ENCODE results near the gene FAM193B. TPM values are rescaled to one million over a fixed set of nuclear protein-coding genes. Genes with fewer than 3 reads are reported as not detected.
"Not testable (repeated sequence)": the region's sequence is repeated elsewhere in the genome, so short reads cannot be mapped to it uniquely, and the experiment has no call there.

FAM193B gene
- total RNA-seq, 1 donor from 2014 or later = 29.5 TPM

DNA sequence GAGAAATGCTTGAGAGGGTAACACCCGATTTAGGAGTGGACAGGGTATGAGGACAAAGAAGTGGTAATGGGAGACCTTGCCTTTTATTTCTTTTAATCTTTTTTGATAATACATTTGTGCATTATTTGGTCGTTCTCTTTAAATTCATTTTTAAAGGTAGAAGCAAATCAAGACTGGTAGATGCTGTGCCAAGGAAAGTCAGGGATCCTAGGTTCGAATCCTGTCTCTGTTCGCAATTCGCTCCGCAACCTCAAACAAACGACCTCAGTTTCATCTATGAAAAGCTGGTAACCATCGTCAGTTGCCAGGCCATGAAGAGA is 37.3 kb upstream of the FAM193B start:
- DNase-seq (ENCODE audit: missing footprints) = no peak

DNA sequence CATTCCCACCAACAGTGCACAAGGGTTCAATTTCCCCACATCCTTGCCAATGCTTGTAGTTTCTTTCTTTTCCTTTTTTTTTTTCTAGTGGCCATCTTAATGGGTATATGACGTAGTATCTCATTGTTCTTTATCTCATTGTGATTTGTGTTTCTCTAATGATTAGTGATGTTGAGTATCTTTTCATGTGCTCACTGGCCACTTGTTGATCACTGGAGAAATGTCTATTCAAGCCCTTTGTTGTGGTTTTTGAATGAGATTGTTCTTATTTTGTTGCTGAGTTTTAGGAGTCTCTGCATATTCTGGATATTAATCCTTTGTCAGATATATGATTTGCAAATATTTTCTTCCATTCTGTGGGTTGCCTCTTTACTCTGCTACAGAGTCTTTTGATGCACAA is 36.0 kb upstream of the FAM193B start:
- DNase-seq (ENCODE audit: missing footprints) (no peak), ATAC-seq (no peak)
- intact Hi-C loops (cut with DNase I) = loop anchor here (5.0 kb wide), 1 partner anchor 33 kb away; no protein-coding TSS in a partner anchor

More for the DNA sequence above, 37.3 kb upstream of the FAM193B start:
- no peak for ATAC-seq
- intact Hi-C loops (cut with DNase I) = loop anchor here (1.0 to 5.0 kb wide), 2 partner anchors 9 to 34 kb away; partner anchors contain the start of gene B4GALT7

DNA sequence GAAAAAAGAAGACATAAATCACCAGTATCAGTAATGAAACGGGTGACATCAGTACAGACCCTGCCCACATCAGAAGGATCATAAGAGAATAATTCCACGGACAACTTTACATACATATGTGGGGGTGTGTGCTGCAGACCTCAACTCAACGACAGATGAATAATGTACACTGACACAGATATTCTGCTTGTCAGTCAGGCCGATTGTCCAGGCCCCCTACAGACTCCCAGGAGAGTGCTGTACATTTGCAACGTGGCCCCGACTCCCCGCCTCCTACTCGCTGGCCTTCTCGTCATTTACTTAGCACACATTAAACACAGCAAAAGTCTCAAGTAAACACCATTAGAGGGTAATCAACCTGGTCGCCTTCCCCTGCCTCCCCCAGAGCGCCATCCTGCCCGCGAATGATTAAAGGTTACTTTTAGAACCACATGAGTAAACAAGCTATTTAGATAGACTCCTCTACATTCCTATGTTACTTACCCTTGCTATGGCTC is 34.1 kb upstream of the FAM193B start:
- ATAC-seq (no peak), DNase-seq (ENCODE audit: missing footprints) (no peak)
- intact Hi-C loops (cut with DNase I) = no loop called here

DNA sequence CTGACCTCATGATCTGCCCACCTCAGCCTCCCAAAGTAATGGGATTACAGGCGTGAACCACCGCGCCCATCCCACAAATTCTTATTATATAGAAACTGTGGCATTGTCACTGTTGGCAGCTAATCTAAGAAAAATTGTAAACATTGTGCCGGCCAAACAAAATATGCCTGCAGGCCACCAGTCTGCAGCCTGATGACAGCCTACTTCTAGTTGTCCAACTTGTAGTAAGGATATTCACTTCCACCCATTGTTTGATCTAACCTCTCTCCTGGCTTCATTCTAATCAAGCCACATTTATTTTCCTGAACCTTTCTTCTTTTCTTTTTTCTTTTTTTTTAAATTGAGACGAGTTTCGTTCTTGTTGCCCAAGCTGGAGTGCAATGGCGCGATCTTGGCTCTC is 24.0 kb upstream of the FAM193B start:
- DNase-seq (ENCODE audit: missing footprints) (no peak), ATAC-seq (no peak)
- intact Hi-C loops (cut with DNase I) = no loop called here

DNA sequence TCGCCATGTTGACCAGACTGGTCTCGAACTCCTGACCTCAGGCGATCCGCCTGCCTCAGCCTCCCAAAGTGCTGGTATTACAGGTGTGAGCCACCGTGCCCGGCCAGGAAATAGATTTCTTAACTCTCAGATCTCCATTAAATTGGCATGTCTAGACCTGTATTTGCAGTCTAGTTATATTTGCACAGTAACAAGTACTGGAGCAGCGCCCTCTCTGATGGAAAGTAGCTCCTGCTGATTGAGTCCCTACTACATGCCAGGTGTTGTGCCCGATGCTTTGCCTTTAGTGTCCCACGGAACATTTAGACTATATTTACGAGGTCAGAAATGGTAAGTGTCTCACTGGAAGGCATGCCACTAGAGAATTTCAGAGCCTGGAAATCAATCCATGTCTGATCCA is 21.8 kb upstream of the FAM193B start:
- ATAC-seq (no peak), DNase-seq (ENCODE audit: missing footprints) (no peak)
- intact Hi-C loops (cut with DNase I) = no loop called here

DNA sequence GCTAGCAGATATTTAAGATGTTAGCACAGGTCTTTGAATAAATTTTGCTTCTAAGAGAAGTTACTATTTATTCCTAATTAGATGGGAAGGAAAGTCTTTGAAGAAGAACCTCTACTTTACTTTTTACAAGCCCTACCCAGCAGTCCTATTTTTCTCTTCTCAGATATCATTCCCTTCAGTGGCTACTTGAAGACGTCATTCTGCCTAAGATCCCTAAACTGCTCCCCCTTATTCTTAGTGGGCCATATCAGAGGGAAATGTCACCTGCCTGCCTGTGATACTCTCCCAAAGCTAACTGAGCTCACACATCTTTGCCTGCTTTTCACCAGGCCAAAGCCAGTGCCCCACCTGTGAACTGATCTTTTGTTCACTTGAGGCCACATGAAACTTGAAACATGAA is 21.1 kb upstream of the FAM193B start:
- DNase-seq (ENCODE audit: missing footprints) = no peak
- ATAC-seq = no peak
- intact Hi-C loops (cut with DNase I) = no loop called here

DNA sequence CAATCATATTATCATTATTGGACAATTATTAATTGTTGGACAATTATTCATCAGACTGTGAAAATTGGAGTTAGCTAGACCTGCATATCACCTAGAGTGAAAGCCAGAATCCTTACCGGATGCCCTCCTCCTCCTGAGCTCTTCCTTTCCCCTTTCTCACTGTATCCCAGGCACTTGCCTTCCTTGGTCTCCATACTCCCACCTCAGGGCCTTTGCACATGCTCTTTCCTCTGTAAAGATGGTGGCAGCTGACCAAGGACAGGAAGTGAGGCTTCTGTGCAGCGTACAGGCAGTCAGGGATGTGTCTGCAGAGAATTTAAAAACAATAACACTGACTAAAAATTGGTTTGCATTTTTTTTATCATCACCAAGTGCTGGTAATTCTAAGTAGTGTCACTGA is 15.5 kb upstream of the FAM193B start:
- no peak for ATAC-seq
- DNase-seq (ENCODE audit: missing footprints) = no peak
- intact Hi-C loops (cut with DNase I) = no loop called here

DNA sequence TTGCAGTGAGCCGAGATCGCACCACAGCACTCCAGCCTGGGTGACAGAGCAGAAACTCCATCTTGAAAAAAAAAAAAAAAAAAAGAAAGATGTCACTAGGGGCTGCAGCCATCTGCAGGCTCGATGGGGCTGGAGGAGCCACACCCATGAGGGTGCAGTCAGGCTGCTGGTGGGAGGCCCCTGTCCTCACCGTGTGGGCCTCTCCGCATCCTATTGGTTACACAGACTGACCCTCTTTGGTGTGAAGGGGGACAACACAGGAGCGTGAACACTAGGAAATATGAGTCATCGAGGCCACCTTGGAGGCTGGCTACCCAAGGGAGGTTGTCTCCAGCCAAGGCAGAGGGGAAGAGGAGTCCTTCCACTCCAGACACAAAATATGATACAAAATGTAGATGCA is 14.0 kb upstream of the FAM193B start:
- no peak for ATAC-seq
- intact Hi-C loops (cut with DNase I) = no loop called here

DNA sequence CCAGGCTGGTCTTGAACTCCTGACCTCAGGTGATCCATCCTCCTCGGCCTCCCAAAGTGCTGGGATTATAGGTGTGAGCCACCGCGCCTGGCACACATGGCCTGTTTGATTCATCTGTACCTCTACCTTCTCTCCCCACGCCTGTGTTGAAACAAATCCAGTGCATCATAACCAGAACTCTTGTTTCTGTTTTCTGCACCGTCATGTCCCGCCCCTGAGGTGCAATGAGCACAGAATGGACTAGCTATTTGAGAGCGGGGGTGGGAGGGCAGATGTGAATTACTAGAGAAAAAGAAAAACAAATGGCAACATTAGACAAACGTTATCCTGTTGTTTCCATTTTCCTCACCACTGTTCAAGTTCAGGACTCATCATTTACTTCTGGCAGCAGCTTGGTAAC is 10.7 kb upstream of the FAM193B start:
- intact Hi-C loops (cut with DNase I) = no loop called here
- DNase-seq (ENCODE audit: missing footprints) = no peak
- no peak for ATAC-seq

More for the DNA sequence above, 14.0 kb upstream of the FAM193B start:
- no peak for DNase-seq (ENCODE audit: missing footprints)

DNA sequence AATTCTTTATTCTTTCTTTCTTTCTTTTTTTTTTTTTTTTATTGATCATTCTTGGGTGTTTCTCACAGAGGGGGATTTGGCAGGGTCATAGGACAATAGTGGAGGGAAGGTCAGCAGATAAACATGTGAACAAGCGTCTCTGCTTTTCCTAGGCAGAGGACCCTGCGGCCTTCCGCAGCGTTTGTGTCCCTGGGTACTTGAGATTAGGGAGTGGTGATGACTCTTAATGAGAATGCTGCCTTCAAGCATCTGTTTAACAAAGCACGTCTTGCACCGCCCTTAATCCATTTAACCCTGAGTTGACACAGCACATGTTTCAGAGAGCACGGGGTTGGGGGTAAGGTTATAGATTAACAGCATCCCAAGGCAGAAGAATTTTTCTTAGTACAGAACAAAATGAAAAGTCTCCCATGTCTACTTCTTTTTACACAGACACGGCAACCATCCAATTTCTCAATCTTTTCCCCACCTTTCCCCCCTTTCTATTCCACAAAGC is 5.1 kb upstream of the FAM193B start:
- not testable (repeated sequence) for ATAC-seq; DNase-seq (ENCODE audit: missing footprints)
- intact Hi-C loops (cut with DNase I) = loop anchor here (5.0 kb wide), 1 partner anchor 33 kb away; the partner anchor contains the start of gene TMED9

DNA sequence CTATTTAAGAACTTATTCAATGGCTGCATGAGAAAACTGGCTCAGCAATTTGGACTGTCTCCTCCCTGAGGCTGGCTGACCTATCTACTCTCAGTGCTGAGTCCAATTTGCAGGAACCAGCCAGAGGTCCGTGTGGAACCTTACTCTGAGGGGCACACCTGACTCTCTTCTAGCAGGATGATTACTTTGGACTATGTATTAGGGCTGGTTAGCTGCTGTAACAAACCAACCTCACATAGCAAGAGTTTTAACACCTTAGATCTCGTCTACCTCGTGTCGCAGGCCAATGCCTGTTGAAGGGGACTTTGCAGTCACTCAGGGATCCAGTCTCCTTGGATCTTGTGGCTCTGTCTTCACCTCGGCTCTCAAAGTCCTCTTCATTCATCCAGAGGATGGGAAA is 3.4 kb upstream of the FAM193B start:
- intact Hi-C loops (cut with DNase I) = loop anchor here (5.0 kb wide), 1 partner anchor 35 kb away; the partner anchor contains the start of gene TMED9
- no peak for ATAC-seq

DNA sequence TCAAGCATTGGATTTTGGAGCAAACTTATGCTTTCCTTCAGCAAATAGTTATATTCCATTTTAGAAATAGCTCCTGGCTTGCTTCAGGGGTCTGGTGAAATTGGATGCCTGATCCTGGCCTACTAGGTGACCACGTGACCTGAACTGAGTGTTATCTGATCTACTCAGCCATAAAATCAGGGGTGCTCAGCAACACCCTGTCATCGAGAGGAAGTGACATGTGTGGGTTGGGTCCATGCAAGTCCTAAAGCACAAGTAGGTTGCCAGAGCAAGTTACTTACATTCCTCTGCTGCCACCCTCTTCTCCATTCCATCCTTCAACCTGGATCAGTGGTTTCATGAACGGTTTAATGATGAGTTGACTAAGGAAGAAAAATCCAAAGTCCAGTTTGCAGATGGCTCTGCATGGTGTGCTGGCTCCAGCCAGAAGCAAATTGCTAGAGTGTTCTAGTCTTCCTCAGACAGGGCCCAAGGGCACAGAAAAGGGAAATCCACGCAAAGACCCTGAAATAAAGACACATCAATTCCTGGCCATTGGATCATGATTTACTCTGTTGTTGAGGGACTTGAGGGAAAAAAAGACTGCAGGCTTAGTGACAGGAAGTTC is 2.8 kb upstream of the FAM193B start:
- ATAC-seq (no peak), DNase-seq (ENCODE audit: missing footprints) (no peak)
- intact Hi-C loops (cut with DNase I) = loop anchor here (5.0 kb wide), 1 partner anchor 35 kb away; the partner anchor contains the start of gene TMED9

More for the DNA sequence above, 3.4 kb upstream of the FAM193B start:
- no peak for DNase-seq (ENCODE audit: missing footprints)

DNA sequence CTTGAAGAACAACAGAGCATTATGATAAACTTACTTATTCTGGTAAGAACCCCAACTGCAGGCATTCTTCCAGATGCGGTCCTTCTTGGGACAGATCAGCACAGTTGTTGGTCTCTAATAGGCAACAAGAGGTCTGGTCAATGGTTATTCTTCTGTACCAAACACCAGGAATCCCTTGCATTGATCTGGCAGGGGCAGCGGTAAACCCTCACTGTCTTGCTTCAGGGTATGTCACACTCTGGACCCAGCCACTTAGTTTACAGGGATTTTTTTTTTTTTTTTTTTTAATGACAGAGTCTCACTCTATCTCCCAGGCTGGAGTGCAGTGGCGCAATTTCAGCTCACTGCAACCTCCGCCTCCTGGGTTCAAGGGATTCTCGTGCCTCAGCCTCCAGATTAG is 1.3 kb upstream of the FAM193B start:
- intact Hi-C loops (cut with DNase I) = loop anchor here (2.0 to 5.0 kb wide), 2 partner anchors 37 to 39 kb away; partner anchors contain the start of genes DDX41 and TMED9
- no peak for DNase-seq (ENCODE audit: missing footprints)
- ATAC-seq = no peak

DNA sequence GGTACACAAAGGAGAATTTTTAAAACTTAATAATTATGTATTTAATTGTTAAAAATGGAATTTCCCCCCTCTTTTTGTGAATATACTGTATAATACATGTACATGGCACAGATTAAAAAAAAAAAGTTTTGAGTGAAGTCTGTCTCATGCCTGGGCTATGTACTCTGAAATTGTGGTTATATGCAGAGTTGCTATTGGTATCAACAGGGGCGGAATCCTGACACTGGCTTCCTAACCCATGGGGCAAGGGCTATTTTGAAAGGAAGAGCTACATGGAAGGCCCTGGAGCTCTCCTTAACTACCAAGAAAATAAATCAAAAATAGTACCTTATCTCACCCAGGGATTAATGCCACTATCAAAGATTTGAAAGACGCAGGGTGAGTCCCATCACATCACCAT is 865 bp upstream of the FAM193B start:
- DNase-seq (ENCODE audit: missing footprints) = no peak
- ATAC-seq = no peak
- intact Hi-C loops (cut with DNase I) = loop anchor here (2.0 to 5.0 kb wide), 2 partner anchors 37 to 38 kb away; partner anchors contain the start of genes DDX41 and TMED9

DNA sequence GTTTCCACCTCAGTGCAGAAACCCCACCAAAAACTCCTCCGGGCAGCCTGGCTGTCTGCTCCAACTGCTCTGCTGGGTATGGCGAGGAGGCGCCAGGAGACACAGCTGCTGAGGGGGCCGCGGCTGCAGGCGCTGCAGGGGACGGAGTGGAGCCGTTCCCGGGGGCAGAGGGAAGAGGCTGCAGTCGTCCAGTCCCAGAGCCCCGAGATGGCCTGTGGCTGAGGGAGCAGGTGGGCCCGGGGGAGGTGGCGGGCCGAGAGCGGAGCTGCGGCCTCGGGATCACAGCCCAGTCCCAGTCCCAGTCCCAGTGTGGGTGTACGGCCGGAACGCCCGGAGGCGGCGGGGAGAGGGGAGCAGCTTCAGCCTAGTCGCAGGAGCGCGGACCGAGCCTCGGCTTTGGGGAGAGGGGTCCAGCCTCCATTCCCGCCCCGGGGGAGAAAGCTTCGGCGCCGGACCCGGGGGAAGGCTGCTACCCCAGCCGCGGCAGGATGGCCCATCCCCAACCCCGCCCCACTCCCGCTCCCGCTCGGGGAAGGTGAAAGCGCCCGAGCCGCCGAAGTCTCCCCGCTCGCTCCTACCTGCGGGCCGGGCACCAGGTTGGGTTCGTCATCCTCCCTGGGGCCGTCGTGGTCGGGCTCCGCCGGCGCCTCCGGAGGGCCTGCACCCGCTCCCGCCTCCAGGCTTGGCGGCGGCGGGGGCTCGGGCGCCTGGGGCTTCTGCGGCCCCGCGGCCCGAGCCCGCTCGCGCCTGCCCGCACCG is 513 bp downstream of the FAM193B start:
- intact Hi-C loops (cut with DNase I) = loop anchor here (2.0 kb wide), 1 partner anchor 37 kb away; the partner anchor contains the start of gene DDX41
- peak; percentile 23 for ATAC-seq
- DNase-seq (ENCODE audit: missing footprints) = peak; percentile 72

DNA sequence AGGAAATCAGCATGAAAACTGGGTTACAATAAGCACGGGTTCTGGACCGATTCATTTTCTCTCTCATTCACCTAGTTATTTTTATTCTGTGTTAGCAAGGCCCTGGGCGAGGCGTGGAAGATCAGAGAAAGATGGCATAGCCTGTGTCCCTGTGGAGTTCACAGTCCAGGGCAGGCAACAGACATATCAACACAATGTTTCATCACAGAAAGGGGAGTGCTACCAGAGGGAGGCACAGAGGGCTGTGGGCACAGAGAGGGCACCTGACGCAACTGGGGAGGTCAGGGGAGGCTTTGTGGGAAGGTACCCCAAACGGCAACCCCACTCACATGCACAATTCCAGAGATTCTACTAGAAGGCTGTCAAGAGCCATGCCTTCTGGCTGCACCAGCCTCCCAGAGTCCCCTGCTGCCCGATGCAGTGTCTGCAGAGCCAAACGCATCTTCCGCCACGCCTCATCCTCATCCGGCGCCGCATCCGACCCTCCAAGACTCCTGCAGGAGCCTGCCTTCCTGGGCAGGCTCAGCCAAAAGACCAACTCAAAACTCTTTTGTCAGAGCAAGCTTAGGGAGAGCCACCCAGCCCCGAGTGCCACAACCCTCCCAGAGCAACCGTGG is 1.4 kb downstream of the FAM193B start:
- ATAC-seq (no peak), DNase-seq (ENCODE audit: missing footprints) (no peak)
- intact Hi-C loops (cut with DNase I) = no loop called here

DNA sequence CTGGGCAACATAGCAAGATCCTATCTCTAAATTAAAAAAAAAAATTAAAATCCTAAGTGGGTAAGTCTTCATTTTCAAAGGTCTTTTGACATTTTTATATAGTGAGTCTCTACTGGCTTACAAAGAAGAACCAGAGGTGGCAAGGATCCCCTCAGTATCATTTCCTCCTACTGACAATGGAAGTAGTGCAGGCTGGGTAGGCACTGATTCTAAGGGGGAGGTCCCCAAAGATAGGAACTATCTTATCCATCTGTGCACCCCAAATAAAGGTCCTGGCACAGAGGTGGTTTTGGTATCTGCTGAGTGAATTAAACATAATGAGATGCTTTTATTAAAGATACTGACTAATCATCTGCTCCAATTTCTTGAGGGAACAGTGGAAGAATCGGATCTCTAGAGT is 4.2 kb downstream of the FAM193B start:
- intact Hi-C loops (cut with DNase I) = no loop called here
- ATAC-seq (no peak), DNase-seq (ENCODE audit: missing footprints) (no peak)

DNA sequence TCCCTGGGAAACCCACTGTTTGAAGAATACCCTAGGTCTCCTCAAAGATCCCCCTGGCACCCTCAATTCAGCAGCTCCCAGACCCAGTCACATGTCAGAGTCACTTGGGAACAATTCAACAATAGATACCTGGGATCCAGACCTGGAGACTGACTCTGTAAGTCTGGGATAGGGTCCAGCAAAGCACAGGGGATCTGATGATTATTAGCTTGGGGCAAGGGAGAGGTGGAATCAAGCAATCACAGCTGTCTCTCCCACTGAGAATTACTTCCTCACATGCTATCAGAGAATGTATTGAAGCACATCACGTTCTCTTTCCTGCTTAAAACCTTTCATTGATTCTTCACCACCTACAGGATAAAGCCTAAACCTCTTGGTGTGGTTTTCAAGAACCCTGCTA is 5.9 kb downstream of the FAM193B start:
- ATAC-seq (no peak), DNase-seq (ENCODE audit: missing footprints) (no peak)
- intact Hi-C loops (cut with DNase I) = no loop called here

DNA sequence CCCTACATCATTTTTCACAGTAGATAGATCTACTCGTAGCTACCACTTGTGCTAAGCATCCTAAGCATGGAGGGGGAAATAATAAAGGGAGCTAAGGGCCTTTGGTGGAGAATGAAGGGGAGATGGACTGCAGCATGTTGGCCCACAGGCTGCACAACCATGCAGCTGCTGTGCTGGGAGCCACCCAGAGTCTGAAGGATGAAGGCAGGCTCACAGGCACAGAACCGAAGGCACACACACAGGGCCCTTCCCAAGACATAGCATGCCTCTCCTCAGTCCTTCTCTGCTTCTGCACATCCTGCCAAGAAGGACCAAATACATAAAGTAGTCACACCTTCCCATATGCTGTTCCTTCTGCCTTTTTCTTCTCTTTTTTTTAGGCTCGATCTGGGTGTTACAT is 6.6 kb downstream of the FAM193B start:
- DNase-seq (ENCODE audit: missing footprints) = no peak
- intact Hi-C loops (cut with DNase I) = no loop called here
- no peak for ATAC-seq
